OCI-M1 (cell line): Measurements from ENCODE around the gene KRTAP3-2.
A peak's percentile ranks its signal among the peaks of the same experiment; 100 is the strongest.

Experiments used
- DNase-seq: peaks from one replicate; lab custom pipeline; 2025; lab: John Stamatoyannopoulos, UW

The KRTAP3-2 gene

DNA sequence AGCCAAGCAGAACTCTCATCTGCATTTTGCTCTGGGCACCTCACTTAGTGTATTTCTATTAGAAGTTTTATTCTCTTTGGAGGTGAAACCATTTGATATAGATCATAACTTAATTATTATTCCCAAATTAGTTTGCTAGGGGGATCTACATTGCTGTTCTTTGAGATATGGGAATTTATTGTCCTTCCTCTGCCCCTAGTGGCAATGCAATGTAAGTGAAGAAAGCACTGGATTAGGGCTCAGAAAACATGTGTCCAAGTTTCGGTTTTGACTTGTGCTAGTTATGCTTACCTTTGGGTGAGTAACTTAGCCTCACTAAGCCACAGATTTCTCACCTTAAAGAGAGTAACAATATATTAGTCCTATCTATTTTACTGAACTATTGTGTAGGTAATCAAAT, 35.9 kb downstream of the KRTAP3-2 start:
- peak; percentile 72 for DNase-seq

DNA sequence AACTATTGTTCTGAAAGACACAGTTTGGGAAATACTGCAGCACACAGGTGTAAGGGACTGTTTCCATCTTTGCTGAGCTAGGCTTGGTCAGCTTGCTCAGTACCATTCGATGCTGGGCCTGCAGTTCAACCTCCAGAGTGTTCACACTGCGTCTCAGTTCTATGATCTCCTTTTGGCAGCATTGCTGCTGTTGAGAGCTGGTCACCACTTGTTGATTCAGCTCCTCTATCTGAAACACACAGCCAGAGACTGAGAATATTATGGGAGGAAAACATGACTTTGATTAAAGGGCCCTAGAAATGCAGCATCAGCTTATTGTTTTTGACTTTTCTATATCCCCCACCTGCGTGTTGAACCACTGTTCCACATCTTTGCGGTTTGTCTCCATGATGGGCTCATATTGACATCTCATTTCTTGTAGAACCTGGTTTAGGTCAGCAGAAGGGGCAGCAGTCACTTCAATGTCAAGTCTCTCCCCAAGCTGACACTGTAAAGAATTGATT, 37.6 kb downstream of the KRTAP3-2 start:
- DNase-seq: no peak

DNA sequence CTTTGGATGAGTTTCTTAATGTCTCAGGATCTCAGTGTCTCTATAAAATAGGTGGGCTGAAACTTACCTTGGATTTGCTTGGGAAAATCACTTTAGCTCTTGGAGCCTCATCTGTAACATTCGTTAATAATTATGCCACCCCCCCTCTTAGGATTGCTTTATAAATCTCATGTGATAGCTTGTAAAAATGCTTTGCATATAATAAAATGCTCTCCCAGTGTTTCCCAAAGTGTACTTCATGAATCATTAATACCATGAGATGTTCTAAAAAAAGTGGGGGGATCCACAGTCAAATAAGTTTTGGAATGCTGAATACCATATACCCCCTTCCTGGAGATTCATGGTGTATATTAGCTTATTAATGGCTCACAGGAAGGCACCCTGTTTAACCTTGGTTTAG, 38.1 kb downstream of the KRTAP3-2 start:
- no peak for DNase-seq

DNA sequence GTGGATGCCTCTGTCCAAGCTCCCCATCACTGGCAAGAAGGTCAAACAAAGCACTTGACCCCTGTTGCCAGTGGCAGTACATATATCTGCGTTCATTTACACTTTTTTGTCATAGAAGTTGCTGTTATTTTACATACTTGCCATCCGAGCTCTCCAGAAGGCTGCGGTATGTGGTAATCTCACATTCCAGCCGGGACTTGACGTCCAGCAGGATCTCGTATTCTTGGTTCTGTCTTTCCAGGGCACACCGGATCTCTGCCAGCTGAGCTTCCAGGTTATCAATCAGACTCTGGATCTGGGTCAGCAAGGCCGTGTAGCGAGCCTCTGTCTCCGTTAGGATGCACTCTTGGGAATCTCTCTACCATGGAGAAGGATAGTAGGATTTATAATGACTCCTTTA, 39.6 kb downstream of the KRTAP3-2 start:
- no peak for DNase-seq

DNA sequence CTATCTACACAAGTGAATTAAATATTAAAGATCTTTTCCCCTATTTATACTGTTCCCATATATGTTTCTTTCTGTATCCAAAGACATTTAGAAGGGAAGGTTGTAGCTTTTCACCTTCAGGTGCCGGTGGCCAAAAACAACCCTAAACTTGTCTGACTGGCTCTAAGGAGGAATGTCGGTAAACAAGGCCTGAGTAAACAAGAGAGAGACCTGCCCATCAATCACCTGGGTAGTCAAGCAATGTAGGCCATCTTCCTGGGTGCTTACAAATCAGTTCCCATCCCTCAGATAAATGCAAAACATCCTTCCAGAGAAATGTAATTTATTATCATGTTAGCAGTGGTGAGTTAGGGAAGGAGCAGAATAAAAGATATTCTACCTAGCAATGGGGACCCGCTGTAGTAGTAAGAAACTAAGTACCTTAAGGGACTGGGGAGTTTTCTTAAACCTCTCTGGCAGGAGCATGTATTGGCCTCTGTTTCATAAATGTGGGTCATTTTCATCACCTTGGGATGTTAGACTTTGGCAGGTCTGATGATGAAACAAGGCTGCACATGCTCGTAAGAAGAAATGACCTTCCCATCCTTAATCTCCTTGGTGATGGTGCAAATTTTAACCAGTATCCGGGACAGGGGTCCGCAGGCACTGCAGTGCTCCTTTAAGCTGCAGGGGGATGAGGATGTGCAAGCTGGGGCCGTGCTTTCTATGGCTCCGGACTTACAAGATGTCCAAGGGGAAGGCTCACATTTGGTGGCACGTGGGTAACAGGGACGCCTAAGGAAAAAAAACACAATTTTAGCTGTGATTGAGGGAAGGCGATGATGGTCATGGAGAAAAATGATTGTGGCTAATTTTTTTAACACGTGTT, 41.4 kb downstream of the KRTAP3-2 start:
- DNase-seq: no peak

DNA sequence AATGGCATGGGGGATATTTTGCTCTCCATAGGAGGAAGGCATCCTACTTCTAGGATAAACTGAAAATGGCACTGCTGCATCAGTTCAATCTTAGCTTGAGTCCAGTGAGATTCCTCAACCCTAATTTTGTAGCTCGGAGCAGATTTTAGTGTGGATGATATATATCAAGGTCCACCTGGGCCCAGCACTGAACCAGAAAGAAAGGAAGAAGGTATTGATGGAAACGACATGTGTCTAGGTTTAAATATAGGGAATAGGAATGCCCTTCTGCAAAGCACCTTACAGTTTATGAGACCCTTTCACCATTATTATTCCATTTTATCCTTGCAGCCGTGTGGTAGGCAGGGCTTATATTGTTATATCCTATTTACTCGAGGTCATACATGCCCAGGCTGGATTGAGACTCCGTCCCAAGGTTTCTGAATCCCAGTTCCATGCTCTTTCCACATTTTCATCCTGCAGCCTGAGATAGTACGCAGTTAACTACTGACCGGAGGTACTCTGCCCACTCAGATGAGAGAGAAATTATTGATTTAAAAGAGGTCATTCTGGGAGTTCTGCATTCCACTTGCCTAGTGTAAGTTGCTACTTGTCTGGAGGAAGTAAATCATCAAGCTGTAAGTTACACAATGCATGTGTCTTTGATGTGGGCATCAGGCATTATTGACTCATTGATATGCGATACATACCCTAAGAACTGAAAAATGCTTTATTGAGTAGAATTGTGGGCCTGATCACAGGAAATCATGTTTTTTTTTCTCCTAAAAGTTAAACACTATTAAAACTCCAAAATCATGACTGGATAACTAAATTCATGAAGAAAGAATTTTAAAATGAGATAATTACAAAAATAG, 43.1 kb downstream of the KRTAP3-2 start:
- DNase-seq: no peak

DNA sequence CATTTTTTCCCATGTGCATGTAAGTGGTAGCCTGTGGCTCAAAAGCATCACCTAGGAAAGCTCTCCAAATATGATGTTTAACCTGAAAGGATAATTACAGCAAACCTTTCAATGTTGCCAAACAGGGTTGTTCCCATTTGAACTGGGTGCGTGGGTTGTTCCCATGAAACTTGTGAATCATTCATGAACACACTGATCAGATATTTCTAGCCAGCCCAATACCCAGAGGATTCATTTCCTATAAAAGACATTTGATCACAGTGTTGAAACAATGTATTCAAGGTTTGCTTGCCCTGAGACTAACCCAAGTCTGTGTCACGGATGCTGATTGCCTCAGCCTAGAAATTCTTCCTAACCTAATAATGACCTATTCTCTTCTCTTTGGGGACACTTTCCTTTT, 45.8 kb downstream of the KRTAP3-2 start:
- no peak for DNase-seq

DNA sequence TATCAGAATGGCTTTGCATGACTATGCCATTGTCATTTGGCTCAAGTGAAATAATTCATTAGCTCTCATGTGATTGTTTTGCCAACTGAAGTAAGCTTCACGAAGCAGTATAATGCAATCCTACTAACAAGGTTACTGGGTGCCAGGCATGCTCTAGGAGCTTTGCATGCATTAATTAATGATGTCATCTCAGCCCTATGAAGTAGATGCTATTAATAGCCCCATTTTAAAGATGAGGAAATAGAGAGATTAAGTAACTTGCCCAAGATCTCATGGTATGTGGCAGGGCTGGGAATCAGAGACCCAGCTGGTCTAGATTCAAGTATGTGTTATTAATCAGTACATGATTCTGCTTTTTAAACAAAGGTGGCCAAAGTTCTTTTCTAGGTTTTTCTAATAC, 47.0 kb downstream of the KRTAP3-2 start:
- DNase-seq: no peak

DNA sequence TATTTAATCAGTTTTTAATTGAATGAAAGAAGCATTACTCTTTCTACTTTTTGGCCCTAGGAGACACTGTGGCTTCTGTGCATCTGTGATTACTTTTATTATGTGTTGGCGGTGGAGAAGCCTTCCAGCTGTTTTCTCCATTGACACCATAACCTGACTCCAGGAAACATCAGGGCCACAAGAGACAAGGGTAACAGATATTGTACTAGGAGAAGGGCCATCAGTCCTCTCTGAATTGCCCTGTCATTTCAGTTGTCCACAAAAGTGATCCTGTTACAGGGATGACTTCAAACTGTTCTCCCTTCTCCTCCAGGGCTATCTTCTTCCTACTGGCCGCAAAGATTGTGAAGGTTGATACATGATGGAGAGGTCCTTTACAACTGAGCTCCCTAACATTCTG, 47.6 kb downstream of the KRTAP3-2 start:
- DNase-seq: no peak

DNA sequence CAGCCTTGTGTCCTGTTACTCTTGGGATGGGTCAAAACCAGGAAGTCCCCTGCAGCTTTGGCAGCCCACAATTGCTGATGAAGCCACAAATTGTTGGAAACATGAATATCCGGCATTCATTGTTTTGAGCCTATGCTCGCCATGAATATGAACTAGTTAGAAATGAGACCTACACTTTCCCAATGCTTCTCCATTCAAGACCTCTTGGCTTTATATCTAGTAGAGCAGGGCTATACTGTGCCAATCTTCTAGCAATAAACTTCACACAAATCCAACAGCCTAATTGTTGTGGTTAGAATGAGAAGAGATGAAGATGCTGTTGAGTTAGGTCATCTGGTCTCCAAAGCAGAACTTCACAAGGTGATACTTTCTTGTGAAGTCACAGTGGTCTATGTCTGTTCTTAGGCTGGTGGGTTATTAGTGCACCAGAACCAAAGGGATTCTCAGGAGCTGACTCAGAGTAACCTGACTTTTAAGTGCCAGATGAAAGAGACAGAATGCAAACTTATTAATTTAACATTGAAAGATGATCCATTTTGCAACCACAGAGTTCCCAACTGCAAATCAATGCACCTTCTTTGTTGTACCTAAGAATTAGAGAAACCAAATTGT, 48.6 kb downstream of the KRTAP3-2 start:
- no peak for DNase-seq

DNA sequence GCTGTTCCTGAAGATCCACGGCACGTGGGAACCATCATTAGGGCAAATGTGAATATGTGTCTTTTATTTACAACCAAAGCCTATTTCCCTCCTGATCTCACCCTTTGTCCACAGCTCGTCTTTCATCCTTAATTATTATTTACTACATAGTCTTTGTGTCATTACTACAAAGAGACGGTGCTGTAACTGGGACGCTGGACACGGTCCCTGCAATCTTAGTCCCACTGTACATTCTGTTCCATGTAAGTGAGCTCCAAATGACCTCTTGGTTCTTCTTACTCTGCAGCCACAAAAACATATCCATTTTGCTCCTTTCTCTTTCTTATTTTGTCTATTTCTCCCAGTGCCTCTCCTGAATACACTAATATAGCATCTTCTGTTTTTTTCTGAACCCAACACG, 49.5 kb downstream of the KRTAP3-2 start:
- no peak for DNase-seq

DNA sequence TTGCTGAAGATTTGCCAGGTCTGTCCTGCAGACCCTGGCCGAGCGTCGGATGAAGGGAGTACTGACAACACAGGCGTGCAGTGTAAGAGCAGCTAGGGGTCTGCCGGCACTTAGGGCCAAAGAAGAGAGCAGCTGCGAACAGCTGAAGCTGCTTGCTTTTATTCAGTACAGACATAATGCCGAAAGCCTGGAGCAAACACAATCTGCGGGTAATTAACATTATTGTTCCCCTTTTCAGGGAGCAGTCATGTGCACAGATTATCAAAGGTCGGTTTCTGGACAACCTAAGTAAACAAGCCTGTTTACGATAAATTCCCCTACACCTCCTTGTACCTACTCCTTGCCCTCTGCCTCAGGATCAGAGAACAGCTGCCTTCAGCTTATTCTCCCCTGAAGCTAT, 50.3 kb downstream of the KRTAP3-2 start:
- DNase-seq: no peak
